ENCODE measurements around the gene DYSF. TPM values are rescaled to one million over a fixed set of nuclear protein-coding genes. Genes with fewer than 3 reads are reported as not detected.

The DYSF gene
- total and polyA plus RNA-seq, 3 donors from 2014 or later: 6.8 to 10.9 (median 8.9) TPM

- no peaks in the 10 kb centered on the region for H3K4me1 ChIP-seq
- no peaks in the 10 kb centered on the region for H3K9me3 ChIP-seq
- no peaks in the 10 kb centered on the region for H3K36me3 ChIP-seq (ENCODE audit: low read depth, missing control alignments)
- no peak overlapping the region for H3K27ac ChIP-seq
- TF ChIP-seq CTCF (IDR thresholded peaks at IDR 0.05) (no peak), POLR2A (IDR thresholded peaks at IDR 0.05) (no peak)
- intact Hi-C loops (cut with DNase I; ENCODE audit: low total_unique reads): no loop called here
- H3K4me3 ChIP-seq: no peak overlapping the region
- peak; percentile 6 for DNase-seq
- 81 to 90% methylated on average over 9 of the region's 9 CpGs for WGBS, 2 donors
- no peaks in the 10 kb centered on the region for H3K27me3 ChIP-seq
Measured at GRCh38 chr2:71675296-71675695, 221.9 kb downstream of the DYSF start.

- intact Hi-C loops (cut with DNase I; ENCODE audit: low total_unique reads): no loop called here
- 90 to 93% methylated on average over 6 of the region's 6 CpGs for WGBS, 2 donors
Measured at GRCh38 chr2:71678874-71679273, 225.5 kb downstream of the DYSF start.

GRCh38 chr2:71679491-71679890 lies 226.1 kb downstream of the DYSF start:
- Histone ChIP-seq H3K27ac (no peak overlapping the region), H3K4me3 (no peak overlapping the region), H3K9me3 (no peaks in the 10 kb centered on the region), H3K36me3 (ENCODE audit: low read depth, missing control alignments) (no peaks in the 10 kb centered on the region), H3K27me3 (no peaks in the 10 kb centered on the region), H3K4me1 (no peaks in the 10 kb centered on the region)
- DNase-seq: no peak
- whole genome bisulfite sequencing, 2 donors: 45 to 46% methylated on average over 4 of the region's 4 CpGs
- intact Hi-C loops (cut with DNase I; ENCODE audit: low total_unique reads): no loop called here
- no peak for TF ChIP-seq CTCF (IDR thresholded peaks at IDR 0.05)
- no peak for TF ChIP-seq POLR2A (IDR thresholded peaks at IDR 0.05)

More at GRCh38 chr2:71678874-71679273, 225.5 kb downstream of the DYSF start:
- no peak for DNase-seq
- no peaks in the 10 kb centered on the region for H3K36me3 ChIP-seq (ENCODE audit: low read depth, missing control alignments)
- no peaks in the 10 kb centered on the region for H3K27me3 ChIP-seq
- TF ChIP-seq POLR2A (IDR thresholded peaks at IDR 0.05) (no peak), CTCF (IDR thresholded peaks at IDR 0.05) (no peak)
- H3K9me3 ChIP-seq: no peaks in the 10 kb centered on the region
- no peaks in the 10 kb centered on the region for H3K4me1 ChIP-seq
- H3K27ac ChIP-seq: no peak overlapping the region
- H3K4me3 ChIP-seq: no peak overlapping the region

GRCh38 chr2:71680925-71681324 lies 227.6 kb downstream of the DYSF start:
- Histone ChIP-seq H3K36me3 (ENCODE audit: low read depth, missing control alignments) (no peaks in the 10 kb centered on the region), H3K9me3 (no peaks in the 10 kb centered on the region), H3K27me3 (no peaks in the 10 kb centered on the region), H3K27ac (no peak overlapping the region), H3K4me3 (no peak overlapping the region), H3K4me1 (peaks cover 7% of the 10 kb centered on the region)
- DNase-seq: no peak
- intact Hi-C loops (cut with DNase I; ENCODE audit: low total_unique reads): no loop called here
- TF ChIP-seq POLR2A (IDR thresholded peaks at IDR 0.05) (no peak), CTCF (IDR thresholded peaks at IDR 0.05) (no peak)
- WGBS, 2 donors: 73 to 92% methylated on average over 4 to 6 of the region's 6 CpGs

- H3K27ac ChIP-seq: no peak overlapping the region
- H3K4me3 ChIP-seq: no peak overlapping the region
- H3K36me3 ChIP-seq (ENCODE audit: low read depth, missing control alignments): no peaks in the 10 kb centered on the region
- H3K9me3 ChIP-seq: no peaks in the 10 kb centered on the region
- H3K27me3 ChIP-seq: no peaks in the 10 kb centered on the region
- peaks cover 14% of the 10 kb centered on the region for H3K4me1 ChIP-seq
- intact Hi-C loops (cut with DNase I; ENCODE audit: low total_unique reads): no loop called here
- 96% methylated on average over 5 of the region's 5 CpGs for WGBS, 2 donors
- DNase-seq: no peak
- TF ChIP-seq CTCF (IDR thresholded peaks at IDR 0.05): no peak
- no peak for TF ChIP-seq POLR2A (IDR thresholded peaks at IDR 0.05)
Measured at GRCh38 chr2:71681626-71682025, 228.3 kb downstream of the DYSF start.
